Fibroblast of the conjunctiva (primary cell): ENCODE results near the gene DCLK3.

ENCODE experiments used
- DNase-seq: peaks from one replicate; pipeline ENCODE4 v3.0.0-alpha.2; 2010; ENCODE audit warnings: low read depth

Gene DCLK3

DNA sequence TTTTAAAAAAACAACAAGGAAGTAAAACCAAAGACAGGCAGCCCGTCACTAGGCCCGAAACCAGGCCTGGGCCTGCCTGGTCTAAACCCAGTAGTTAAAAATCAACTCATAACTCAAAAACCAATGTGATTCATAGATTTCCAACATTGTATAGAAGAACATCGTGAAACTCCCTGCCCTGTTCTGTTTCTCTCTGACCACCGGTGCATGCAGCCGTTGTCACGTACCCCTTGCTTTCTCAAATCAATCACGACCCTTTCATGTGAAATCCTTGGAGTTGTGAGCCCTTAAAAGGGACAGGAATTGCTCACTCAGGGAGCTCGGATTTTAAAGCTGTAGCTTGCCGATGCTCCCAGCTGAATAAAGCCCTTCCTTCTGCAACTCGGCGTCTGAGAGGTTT, 89.5 kb downstream of the DCLK3 start:
- no peak for DNase-seq

DNA sequence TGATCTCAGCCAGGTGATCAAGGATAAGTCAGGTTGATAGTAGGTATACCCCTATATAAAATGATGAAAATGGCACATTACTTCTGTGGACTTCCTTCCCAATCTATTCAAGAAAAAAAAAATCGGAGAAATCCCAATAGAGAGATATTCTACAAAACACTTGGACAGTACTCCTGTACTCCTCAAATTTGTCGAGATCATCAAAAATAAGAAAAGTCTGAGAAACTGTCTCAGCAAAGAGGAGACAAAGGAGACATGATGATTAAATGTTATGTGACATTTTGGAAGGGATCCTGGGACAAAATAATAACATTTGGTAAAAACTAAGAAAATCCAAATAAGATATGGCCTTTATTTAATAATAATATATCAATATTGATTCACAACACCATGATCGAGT, 94.6 kb downstream of the DCLK3 start:
- no peak for DNase-seq

DNA sequence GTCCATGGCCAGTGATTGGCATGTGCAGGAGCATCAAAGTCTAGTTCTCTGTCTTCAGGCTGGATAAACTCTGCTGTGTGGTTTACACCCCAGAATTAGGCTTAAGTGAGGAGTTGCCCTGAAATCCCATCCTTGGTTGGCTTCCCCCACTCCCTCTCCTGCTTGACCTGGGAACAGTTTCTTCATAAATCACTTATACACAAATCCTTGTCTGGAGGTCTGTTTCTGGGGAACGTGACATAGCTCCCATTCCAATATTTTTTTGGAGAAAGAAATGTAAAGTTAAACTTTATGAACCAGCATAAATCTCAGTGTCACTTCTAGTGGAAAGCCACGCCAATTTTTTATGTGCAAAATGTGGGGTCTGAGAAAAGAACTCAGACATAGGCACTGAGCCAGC, 98.2 kb downstream of the DCLK3 start:
- DNase-seq: no peak

DNA sequence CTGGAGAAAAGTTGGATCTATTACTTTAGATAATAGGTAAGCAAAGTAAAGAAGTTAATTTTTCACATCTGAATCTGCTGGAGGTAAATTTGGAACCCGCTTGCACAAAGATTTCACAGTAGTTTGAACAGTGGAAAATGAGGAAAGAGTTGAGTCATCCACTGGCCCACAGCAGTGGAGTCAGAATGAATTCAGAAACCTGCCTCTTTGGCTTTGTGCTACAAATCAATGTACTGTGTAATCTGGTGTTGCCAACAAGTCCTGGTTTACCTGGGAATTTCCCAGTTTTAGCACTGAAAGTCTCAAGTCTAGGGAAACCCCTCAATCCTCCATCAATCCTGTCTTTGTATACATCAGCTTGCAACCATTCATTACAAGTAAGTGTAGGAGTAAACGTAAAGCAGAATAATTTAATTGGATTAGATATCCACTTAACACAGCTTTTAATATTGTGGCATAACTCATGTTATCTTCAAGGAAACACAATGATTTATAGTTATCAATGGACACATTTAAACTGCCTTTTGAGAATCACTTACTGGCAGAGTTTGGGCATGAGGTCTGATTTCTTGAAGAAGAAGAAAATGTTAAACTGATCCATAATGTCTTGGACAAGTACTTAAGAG, 100.6 kb downstream of the DCLK3 start:
- DNase-seq: no peak

DNA sequence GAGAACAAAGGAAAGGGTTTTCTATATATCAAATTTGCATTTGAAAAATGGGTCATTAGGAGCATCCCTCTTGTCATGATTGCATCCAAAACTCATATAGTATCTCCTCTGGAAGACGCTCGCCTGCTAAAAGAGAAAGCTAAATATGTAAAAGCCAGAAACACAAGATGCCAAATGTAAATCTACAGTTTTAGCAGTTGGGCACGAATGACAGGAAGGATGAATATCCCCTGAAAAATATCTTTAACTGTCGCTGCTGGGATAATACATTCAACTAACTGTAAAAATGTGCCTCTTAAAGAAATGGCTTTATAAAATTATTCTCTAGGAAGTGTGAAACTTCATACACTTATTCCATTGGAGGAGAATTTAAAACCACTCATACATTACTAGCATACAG, 101.7 kb downstream of the DCLK3 start:
- no peak for DNase-seq
